Brain pericyte (primary cell): ENCODE data around the gene ZNF385B.
"Not testable (repeated sequence)": the region's sequence is repeated elsewhere in the genome, so short reads cannot be mapped to it uniquely, and the experiment has no call there.

ENCODE experiments used
- DNase-seq: peaks from one replicate; pipeline ENCODE4 v3.0.0-alpha.2; 2012; ENCODE audit warnings: low read depth, low spot score

Gene ZNF385B

GRCh38 chr2:179861416-179862067, at the start of gene ZNF385B:
ZNF385B (minus strand) TSS chr2:179861612.
- DNase-seq: no peak

- DNase-seq: no peak
Measured at GRCh38 chr2:179910735-179911113, 49.3 kb upstream of the ZNF385B start.

- no peak for DNase-seq
Measured at GRCh38 chr2:179909845-179910734, 48.7 kb upstream of the ZNF385B start.

GRCh38 chr2:179900655-179901054, 39.2 kb upstream of the ZNF385B start:
- DNase-seq: no peak

GRCh38 chr2:179899666-179900065, 38.3 kb upstream of the ZNF385B start:
- no peak for DNase-seq

- no peak for DNase-seq
Measured at GRCh38 chr2:179898873-179899272, 37.5 kb upstream of the ZNF385B start.

GRCh38 chr2:179893616-179894015, 32.2 kb upstream of the ZNF385B start:
- DNase-seq: no peak

GRCh38 chr2:179891237-179891636, 29.8 kb upstream of the ZNF385B start:
- DNase-seq: no peak

GRCh38 chr2:179890666-179891065, 29.3 kb upstream of the ZNF385B start:
- DNase-seq: no peak

GRCh38 chr2:179888642-179889041, 27.2 kb upstream of the ZNF385B start:
- DNase-seq: not testable (repeated sequence)

- DNase-seq: no peak
Measured at GRCh38 chr2:179884193-179884592, 22.8 kb upstream of the ZNF385B start.

GRCh38 chr2:179882851-179883806, 21.7 kb upstream of the ZNF385B start:
- no peak for DNase-seq

GRCh38 chr2:179877601-179878364, 16.4 kb upstream of the ZNF385B start:
- DNase-seq: no peak

GRCh38 chr2:179876266-179876665, 14.9 kb upstream of the ZNF385B start:
- no peak for DNase-seq

- DNase-seq: no peak
Measured at GRCh38 chr2:179875864-179876263, 14.5 kb upstream of the ZNF385B start.

- no peak for DNase-seq
Measured at GRCh38 chr2:179862898-179863458, 1.6 kb upstream of the ZNF385B start.

- DNase-seq: no peak
Measured at GRCh38 chr2:179861027-179861415, 391 bp downstream of the ZNF385B start.

GRCh38 chr2:179860255-179861026, 971 bp downstream of the ZNF385B start:
- no peak for DNase-seq

- DNase-seq: no peak
Measured at GRCh38 chr2:179859523-179859922, 1.9 kb downstream of the ZNF385B start.

- no peak for DNase-seq
Measured at GRCh38 chr2:179857236-179857635, 4.2 kb downstream of the ZNF385B start.
